Measurements from ENCODE around the gene UXS1. TPM values are rescaled to one million over a fixed set of nuclear protein-coding genes. Genes with fewer than 3 reads are reported as not detected.

UXS1 gene
- total RNA-seq, 1 experiment from 2014 or later = 44.7 TPM

DNA sequence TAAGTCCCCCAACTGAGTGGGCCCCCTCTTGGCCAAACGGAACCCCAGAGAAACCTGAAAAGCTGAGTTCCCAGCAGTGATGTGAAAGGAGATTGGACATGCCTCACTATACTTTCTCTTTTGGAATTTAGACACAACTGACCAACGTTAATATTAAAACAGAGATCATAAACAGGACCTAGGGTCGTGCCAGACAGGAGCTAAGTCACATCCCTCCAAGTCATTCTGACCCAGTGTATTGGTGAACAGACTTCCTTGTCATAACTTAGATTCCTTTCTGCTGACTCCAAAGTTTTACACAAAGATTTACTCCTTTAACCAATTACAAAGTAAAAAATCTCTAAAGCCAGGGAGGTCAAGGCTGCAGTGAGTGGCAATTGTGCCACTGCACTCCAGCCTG, 46.9 kb downstream of the UXS1 start (continued):
- TF ChIP-seq, protein P1, sequence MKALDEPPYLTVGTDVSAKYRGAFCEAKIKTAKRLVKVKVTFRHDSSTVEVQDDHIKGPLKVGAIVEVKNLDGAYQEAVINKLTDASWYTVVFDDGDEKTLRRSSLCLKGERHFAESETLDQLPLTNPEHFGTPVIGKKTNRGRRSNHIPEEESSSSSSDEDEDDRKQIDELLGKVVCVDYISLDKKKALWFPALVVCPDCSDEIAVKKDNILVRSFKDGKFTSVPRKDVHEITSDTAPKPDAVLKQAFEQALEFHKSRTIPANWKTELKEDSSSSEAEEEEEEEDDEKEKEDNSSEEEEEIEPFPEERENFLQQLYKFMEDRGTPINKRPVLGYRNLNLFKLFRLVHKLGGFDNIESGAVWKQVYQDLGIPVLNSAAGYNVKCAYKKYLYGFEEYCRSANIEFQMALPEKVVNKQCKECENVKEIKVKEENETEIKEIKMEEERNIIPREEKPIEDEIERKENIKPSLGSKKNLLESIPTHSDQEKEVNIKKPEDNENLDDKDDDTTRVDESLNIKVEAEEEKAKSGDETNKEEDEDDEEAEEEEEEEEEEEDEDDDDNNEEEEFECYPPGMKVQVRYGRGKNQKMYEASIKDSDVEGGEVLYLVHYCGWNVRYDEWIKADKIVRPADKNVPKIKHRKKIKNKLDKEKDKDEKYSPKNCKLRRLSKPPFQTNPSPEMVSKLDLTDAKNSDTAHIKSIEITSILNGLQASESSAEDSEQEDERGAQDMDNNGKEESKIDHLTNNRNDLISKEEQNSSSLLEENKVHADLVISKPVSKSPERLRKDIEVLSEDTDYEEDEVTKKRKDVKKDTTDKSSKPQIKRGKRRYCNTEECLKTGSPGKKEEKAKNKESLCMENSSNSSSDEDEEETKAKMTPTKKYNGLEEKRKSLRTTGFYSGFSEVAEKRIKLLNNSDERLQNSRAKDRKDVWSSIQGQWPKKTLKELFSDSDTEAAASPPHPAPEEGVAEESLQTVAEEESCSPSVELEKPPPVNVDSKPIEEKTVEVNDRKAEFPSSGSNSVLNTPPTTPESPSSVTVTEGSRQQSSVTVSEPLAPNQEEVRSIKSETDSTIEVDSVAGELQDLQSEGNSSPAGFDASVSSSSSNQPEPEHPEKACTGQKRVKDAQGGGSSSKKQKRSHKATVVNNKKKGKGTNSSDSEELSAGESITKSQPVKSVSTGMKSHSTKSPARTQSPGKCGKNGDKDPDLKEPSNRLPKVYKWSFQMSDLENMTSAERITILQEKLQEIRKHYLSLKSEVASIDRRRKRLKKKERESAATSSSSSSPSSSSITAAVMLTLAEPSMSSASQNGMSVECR (CRISPR knock-in tag; IDR thresholded peaks at IDR 0.05; ENCODE audit: borderline replicate concordance) = no peak
- TF ChIP-seq, protein P2, sequence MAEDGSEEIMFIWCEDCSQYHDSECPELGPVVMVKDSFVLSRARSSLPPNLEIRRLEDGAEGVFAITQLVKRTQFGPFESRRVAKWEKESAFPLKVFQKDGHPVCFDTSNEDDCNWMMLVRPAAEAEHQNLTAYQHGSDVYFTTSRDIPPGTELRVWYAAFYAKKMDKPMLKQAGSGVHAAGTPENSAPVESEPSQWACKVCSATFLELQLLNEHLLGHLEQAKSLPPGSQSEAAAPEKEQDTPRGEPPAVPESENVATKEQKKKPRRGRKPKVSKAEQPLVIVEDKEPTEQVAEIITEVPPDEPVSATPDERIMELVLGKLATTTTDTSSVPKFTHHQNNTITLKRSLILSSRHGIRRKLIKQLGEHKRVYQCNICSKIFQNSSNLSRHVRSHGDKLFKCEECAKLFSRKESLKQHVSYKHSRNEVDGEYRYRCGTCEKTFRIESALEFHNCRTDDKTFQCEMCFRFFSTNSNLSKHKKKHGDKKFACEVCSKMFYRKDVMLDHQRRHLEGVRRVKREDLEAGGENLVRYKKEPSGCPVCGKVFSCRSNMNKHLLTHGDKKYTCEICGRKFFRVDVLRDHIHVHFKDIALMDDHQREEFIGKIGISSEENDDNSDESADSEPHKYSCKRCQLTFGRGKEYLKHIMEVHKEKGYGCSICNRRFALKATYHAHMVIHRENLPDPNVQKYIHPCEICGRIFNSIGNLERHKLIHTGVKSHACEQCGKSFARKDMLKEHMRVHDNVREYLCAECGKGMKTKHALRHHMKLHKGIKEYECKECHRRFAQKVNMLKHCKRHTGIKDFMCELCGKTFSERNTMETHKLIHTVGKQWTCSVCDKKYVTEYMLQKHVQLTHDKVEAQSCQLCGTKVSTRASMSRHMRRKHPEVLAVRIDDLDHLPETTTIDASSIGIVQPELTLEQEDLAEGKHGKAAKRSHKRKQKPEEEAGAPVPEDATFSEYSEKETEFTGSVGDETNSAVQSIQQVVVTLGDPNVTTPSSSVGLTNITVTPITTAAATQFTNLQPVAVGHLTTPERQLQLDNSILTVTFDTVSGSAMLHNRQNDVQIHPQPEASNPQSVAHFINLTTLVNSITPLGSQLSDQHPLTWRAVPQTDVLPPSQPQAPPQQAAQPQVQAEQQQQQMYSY (CRISPR knock-in tag; IDR thresholded peaks at IDR 0.05) = no peak

DNA sequence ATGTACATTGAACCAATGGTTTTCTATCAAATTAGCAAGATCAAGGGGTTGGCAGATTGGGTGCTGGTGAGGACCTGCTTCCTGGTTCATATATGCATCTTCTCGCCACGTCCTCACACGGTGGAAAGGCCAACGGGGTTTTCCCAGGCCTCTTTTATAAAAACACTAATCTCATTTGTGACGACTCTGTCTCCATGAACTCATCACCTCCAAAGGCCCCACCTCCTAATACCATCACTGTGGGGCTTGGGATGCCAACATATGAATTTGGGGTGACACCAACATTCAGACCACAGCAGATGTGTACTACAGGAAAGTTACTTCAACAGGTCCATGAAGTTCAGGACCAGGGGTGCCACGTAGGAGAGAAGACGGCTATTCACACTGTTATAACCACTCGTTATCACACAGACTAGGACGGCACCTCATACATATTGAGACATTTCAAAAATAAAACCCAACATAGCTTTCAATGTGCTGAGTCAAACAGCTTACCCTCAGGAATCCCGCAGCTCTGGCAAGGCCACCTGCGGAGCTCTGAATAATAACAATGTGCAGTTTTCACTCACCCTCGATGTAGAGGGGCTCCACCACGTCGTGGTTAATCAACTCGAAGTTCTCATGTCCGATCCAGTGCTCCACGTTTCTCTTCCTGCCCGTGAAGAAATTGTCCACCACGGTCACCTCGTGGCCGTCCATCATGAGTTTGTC, 49.3 kb downstream of the UXS1 start:
- Mint-ChIP-seq H3K27ac (peak overlapping the region; percentile 26; the same call in 1 of the 2 replicates), H3K9me3 (no peaks in the 10 kb centered on the region), H3K4me3 (no peak overlapping the region), H3K4me1 (peaks cover 24% of the 10 kb centered on the region), H3K27me3 (ENCODE audit: low read depth) (no peaks in the 10 kb centered on the region), H3K36me3 (peaks cover 35% of the 10 kb centered on the region)
- no peak for DNase-seq (ENCODE audit: low spot score)
- CTCF ChIA-PET = no interaction called here
- POLR2A ChIA-PET = no interaction called here
- TF ChIP-seq, protein P2 (CRISPR knock-in tag; IDR thresholded peaks at IDR 0.05) = peak; percentile 57
- TF ChIP-seq, protein P3, sequence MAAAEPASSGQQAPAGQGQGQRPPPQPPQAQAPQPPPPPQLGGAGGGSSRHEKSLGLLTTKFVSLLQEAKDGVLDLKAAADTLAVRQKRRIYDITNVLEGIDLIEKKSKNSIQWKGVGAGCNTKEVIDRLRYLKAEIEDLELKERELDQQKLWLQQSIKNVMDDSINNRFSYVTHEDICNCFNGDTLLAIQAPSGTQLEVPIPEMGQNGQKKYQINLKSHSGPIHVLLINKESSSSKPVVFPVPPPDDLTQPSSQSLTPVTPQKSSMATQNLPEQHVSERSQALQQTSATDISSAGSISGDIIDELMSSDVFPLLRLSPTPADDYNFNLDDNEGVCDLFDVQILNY (CRISPR knock-in tag; IDR thresholded peaks at IDR 0.05) = no peak
- no peak for ATAC-seq

DNA sequence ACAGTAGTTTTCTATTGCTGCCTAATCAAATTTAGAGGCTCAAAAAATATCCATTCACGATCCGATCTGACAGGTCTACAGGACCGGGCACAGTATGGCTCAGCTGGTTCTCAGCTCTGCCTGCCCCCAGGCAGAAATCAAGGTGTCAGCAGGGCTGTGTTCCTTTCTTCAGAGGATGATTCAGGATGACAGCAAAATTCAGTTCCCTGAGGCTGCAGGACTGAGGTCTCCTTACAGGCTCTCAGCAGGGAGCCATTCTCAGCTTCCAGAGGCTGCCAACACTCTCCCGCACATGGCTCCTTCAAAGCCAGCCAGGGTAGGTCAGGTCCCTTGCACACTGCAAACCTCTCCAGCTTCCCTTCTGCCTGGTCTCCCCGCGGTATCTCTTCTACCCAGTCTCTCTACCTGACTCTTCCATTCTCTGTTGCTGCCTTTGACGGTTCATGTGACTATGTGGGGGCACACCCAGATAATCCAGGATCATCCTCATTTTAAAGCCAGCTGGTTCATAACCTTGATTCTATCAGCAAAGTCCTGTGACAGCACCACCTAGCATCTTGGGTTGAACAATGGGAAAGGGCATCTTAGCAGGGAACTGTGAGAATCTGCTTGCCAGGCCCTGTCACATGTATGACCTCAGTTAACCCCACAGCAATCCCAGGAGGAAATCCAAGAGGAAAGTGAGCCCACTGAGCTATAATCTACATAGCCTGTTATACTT, 50.4 kb downstream of the UXS1 start:
- H3K36me3 Mint-ChIP-seq = peaks cover 26% of the 10 kb centered on the region
- POLR2A ChIA-PET = no interaction called here
- TF ChIP-seq ZNF317 (CRISPR knock-in tag; IDR thresholded peaks at IDR 0.05; ENCODE audit: borderline replicate concordance, low read depth) = no peak
- no peak for TF ChIP-seq SMAD4 (CRISPR knock-in tag; IDR thresholded peaks at IDR 0.05)
- no peak for TF ChIP-seq JUN (CRISPR knock-in tag; IDR thresholded peaks at IDR 0.05)
- TF ChIP-seq, protein P4, sequence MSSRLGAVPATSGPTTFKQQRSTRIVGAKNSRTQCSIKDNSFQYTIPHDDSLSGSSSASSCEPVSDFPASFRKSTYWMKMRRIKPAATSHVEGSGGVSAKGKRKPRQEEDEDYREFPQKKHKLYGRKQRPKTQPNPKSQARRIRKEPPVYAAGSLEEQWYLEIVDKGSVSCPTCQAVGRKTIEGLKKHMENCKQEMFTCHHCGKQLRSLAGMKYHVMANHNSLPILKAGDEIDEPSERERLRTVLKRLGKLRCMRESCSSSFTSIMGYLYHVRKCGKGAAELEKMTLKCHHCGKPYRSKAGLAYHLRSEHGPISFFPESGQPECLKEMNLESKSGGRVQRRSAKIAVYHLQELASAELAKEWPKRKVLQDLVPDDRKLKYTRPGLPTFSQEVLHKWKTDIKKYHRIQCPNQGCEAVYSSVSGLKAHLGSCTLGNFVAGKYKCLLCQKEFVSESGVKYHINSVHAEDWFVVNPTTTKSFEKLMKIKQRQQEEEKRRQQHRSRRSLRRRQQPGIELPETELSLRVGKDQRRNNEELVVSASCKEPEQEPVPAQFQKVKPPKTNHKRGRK (CRISPR knock-in tag; IDR thresholded peaks at IDR 0.05; ENCODE audit: borderline replicate concordance) = no peak
- no peak for TF ChIP-seq ETV6 (CRISPR knock-in tag; IDR thresholded peaks at IDR 0.05)
- TF ChIP-seq RORB (CRISPR knock-in tag; IDR thresholded peaks at IDR 0.05) = no peak
- TF ChIP-seq, protein P5, sequence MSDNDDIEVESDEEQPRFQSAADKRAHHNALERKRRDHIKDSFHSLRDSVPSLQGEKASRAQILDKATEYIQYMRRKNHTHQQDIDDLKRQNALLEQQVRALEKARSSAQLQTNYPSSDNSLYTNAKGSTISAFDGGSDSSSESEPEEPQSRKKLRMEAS (CRISPR knock-in tag; IDR thresholded peaks at IDR 0.05) = no peak
- no peaks in the 10 kb centered on the region for H3K9me3 Mint-ChIP-seq
- DNase-seq (ENCODE audit: low spot score) (no peak), ATAC-seq (peak; percentile 60)
- H3K4me1 Mint-ChIP-seq = peaks cover 32% of the 10 kb centered on the region
- H3K27ac Mint-ChIP-seq = no peak overlapping the region; the same call in 1 of the 2 replicates
- no peaks in the 10 kb centered on the region for H3K27me3 Mint-ChIP-seq (ENCODE audit: low read depth)
- CTCF ChIA-PET = no interaction called here
- H3K4me3 Mint-ChIP-seq = no peak overlapping the region

All from WTC11 (cell line).